Neural cell (in vitro differentiated cells): ENCODE measurements around the gene PADI4. TPM values are rescaled to one million over a fixed set of nuclear protein-coding genes. Genes with fewer than 3 reads are reported as not detected.

Experiments used
- H2AFZ ChIP-seq: fragments of 200-600, 300-800 bp; sonication (generic), shearing (Covaris generic); 2 replicates; pipeline ENCODE4 v1.6.0; 2014; ENCODE audit warnings: low read depth, mild to moderate bottlenecking, antibody characterized with exemption, low read length, moderate library complexity
- H3F3A ChIP-seq: fragments of 200-600 bp; shearing (Covaris generic); 2 replicates; pipeline ENCODE4 v1.6.1; 2016; ENCODE audit warnings: mild to moderate bottlenecking, moderate library complexity, mixed read lengths, antibody characterized with exemption, low read length; ENCODE audit not compliant: insufficient read depth, poor library complexity, severe bottlenecking
- H3K27ac ChIP-seq: fragments of 200-600, 300-800 bp; sonication (generic), shearing (Covaris generic); 2 replicates; pipeline ENCODE4 v1.5.1; 2014; ENCODE audit warnings: mild to moderate bottlenecking, low read length, moderate library complexity
- H3K27me3 ChIP-seq: fragments of 300-800, 200-600 bp; sonication (generic), shearing (Covaris generic); 2 replicates; pipeline ENCODE4 v1.6.0; 2014; ENCODE audit warnings: mild to moderate bottlenecking, low read depth, low read length, moderate library complexity; ENCODE audit not compliant: insufficient read depth
- H3K36me3 ChIP-seq: fragments of 300-800, 200-600 bp; sonication (generic), shearing (Covaris generic); 2 replicates; pipeline ENCODE4 v1.5.1; 2014; ENCODE audit warnings: mild to moderate bottlenecking, antibody characterized with exemption, low read length, moderate library complexity; ENCODE audit not compliant: insufficient read depth
- H3K4me2 ChIP-seq: fragments of 300-800, 200-600 bp; sonication (generic), shearing (Covaris generic); 2 replicates; pipeline ENCODE4 v1.6.0; 2014; ENCODE audit warnings: mild to moderate bottlenecking, low read length
- H3K4me3 ChIP-seq: fragments of 300-800, 200-600 bp; sonication (generic), shearing (Covaris generic); 2 replicates; pipeline ENCODE4 v1.5.1; 2014; ENCODE audit warnings: mild to moderate bottlenecking, low read length, moderate library complexity
- H3K79me2 ChIP-seq: fragments of 200-600 bp; shearing (Covaris generic); replicated peaks from 2 replicates; pipeline ENCODE4 v1.6.0; 2014; ENCODE audit warnings: mild to moderate bottlenecking, low read length, moderate library complexity; ENCODE audit not compliant: insufficient read depth
- H3K9ac ChIP-seq: fragments of 300-800, 200-600 bp; sonication (generic), shearing (Covaris generic); 2 replicates; pipeline ENCODE4 v1.6.1; 2016; ENCODE audit warnings: mild to moderate bottlenecking, low read length, mixed read lengths
- H3K9me2 ChIP-seq: fragments of 200-600 bp; shearing (Covaris generic); 2 replicates; pipeline ENCODE4 v1.6.1; 2016; ENCODE audit warnings: mild to moderate bottlenecking, low read length, mixed read lengths; ENCODE audit not compliant: insufficient read depth
- H3K9me3 ChIP-seq: fragments of 200-600, 300-800 bp; sonication (generic), shearing (Covaris generic); 2 replicates; pipeline ENCODE4 v1.6.1; 2016; ENCODE audit warnings: mild to moderate bottlenecking, mixed run types, low read length, moderate library complexity, mixed read lengths
- H4K20me1 ChIP-seq: fragments of 200-600 bp; shearing (Covaris generic); 2 replicates; pipeline ENCODE4 v1.6.1; 2016; ENCODE audit warnings: mild to moderate bottlenecking, mixed run types; ENCODE audit not compliant: insufficient read depth
- EP300 ChIP-seq: fragments of 450-650 bp; conservative IDR thresholded peaks from 2 replicates; pipeline ENCODE4 v1.6.1; 2014; ENCODE audit warnings: antibody characterized with exemption, mild to moderate bottlenecking, moderate library complexity; ENCODE audit not compliant: poor library complexity, severe bottlenecking
- EZH2 ChIP-seq: fragments of 200-600, 300-800 bp; shearing (Covaris generic), sonication (generic); IDR thresholded peaks from 2 replicates; pipeline ENCODE4 v1.6.1; 2014; ENCODE audit warnings: antibody characterized with exemption, low read length, borderline replicate concordance, mild to moderate bottlenecking; ENCODE audit not compliant: insufficient read depth, poor library complexity, severe bottlenecking
- MXI1 ChIP-seq: fragments of 450-650 bp; conservative IDR thresholded peaks from 2 replicates; pipeline ENCODE4 v1.6.1; 2014; ENCODE audit warnings: antibody characterized with exemption, mild to moderate bottlenecking; ENCODE audit not compliant: poor library complexity, severe bottlenecking
- POLR2AphosphoS5 ChIP-seq: IDR thresholded peaks from 2 replicates; pipeline ENCODE4 v1.6.1; 2012
- RAD21 ChIP-seq: fragments of 450-650 bp; conservative IDR thresholded peaks from 2 replicates; pipeline ENCODE4 v1.6.1; 2014; ENCODE audit warnings: antibody characterized with exemption, mild to moderate bottlenecking, moderate library complexity
- SMC3 ChIP-seq: fragments of 450-650 bp; conservative IDR thresholded peaks from 2 replicates; pipeline ENCODE4 v1.6.1; 2014; ENCODE audit warnings: antibody characterized with exemption, mild to moderate bottlenecking, moderate library complexity; ENCODE audit not compliant: poor library complexity
- TAF1 ChIP-seq: IDR thresholded peaks from 2 replicates; pipeline ENCODE4 v1.6.1; 2012; ENCODE audit warnings: low read depth
- polyA plus RNA-seq: library from polyadenylated mRNA; depleted of rRNA; stranded (reverse); fragments of >200 nt; gene quantifications from 2 replicates; pipeline ENCODE4 v1.2.3, GENCODE V29; 2014
- TF ChIP-seq, protein P1 (sequence below): IDR thresholded peaks from 2 replicates; pipeline ENCODE4 v1.6.1; 2012; ENCODE audit warnings: borderline replicate concordance
- TF ChIP-seq, protein P2 (sequence below): fragments of 450-650 bp; IDR thresholded peaks from 2 replicates; pipeline ENCODE4 v1.5.1; 2014; ENCODE audit warnings: antibody characterized with exemption, mild to moderate bottlenecking, moderate library complexity; ENCODE audit not compliant: poor library complexity, severe bottlenecking

Gene PADI4
- polyA plus RNA-seq, 1 donor from 2014 or later = not detected

DNA sequence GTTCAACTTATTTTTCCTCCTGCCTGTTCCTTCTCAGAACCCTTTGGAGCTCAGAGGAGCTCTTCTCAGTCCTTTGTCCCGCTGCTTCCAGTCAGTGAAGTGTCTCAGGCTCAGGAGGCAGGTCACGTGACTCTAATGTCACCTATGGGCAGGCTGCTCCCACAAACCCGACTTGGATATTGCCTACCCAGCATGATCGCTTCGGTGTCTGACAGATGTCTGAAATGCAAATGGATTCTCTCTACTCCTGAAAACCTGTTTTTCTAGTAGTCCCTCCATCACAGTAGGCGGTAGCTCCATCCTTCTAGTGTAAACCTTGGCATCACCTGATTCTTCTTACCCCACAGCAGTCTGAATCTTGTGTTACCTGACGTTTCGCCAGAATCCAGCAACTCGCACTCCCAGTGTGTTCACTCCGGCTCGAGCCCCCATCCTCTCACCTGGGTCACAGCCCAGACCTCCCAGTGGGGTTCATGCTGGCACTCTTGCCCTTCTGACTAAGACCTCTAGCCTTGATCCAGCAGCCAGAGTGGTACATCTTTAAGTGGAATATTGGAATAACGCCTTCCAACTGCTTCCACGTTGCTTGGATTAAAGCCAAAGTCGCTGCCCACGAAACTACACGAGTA, 69.4 kb downstream of the PADI4 start:
- H3K4me2 ChIP-seq = no peak overlapping the region
- no peak overlapping the region for H3K27ac ChIP-seq
- no peak overlapping the region for H3K9ac ChIP-seq
- H3K9me2 ChIP-seq = no peaks in the 10 kb centered on the region
- H2AFZ ChIP-seq = no peak overlapping the region
- TF ChIP-seq, protein P1, sequence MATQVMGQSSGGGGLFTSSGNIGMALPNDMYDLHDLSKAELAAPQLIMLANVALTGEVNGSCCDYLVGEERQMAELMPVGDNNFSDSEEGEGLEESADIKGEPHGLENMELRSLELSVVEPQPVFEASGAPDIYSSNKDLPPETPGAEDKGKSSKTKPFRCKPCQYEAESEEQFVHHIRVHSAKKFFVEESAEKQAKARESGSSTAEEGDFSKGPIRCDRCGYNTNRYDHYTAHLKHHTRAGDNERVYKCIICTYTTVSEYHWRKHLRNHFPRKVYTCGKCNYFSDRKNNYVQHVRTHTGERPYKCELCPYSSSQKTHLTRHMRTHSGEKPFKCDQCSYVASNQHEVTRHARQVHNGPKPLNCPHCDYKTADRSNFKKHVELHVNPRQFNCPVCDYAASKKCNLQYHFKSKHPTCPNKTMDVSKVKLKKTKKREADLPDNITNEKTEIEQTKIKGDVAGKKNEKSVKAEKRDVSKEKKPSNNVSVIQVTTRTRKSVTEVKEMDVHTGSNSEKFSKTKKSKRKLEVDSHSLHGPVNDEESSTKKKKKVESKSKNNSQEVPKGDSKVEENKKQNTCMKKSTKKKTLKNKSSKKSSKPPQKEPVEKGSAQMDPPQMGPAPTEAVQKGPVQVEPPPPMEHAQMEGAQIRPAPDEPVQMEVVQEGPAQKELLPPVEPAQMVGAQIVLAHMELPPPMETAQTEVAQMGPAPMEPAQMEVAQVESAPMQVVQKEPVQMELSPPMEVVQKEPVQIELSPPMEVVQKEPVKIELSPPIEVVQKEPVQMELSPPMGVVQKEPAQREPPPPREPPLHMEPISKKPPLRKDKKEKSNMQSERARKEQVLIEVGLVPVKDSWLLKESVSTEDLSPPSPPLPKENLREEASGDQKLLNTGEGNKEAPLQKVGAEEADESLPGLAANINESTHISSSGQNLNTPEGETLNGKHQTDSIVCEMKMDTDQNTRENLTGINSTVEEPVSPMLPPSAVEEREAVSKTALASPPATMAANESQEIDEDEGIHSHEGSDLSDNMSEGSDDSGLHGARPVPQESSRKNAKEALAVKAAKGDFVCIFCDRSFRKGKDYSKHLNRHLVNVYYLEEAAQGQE = no peak
- TF ChIP-seq, protein P2, sequence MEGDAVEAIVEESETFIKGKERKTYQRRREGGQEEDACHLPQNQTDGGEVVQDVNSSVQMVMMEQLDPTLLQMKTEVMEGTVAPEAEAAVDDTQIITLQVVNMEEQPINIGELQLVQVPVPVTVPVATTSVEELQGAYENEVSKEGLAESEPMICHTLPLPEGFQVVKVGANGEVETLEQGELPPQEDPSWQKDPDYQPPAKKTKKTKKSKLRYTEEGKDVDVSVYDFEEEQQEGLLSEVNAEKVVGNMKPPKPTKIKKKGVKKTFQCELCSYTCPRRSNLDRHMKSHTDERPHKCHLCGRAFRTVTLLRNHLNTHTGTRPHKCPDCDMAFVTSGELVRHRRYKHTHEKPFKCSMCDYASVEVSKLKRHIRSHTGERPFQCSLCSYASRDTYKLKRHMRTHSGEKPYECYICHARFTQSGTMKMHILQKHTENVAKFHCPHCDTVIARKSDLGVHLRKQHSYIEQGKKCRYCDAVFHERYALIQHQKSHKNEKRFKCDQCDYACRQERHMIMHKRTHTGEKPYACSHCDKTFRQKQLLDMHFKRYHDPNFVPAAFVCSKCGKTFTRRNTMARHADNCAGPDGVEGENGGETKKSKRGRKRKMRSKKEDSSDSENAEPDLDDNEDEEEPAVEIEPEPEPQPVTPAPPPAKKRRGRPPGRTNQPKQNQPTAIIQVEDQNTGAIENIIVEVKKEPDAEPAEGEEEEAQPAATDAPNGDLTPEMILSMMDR = no peak
- TF ChIP-seq EP300 (no peak), RAD21 (no peak), EZH2 (no peak), TAF1 (no peak), MXI1 (no peak), SMC3 (no peak), POLR2AphosphoS5 (no peak)
- no peaks in the 10 kb centered on the region for H3K79me2 ChIP-seq
- H3K9me3 ChIP-seq = no peaks in the 10 kb centered on the region
- H3K36me3 ChIP-seq = no peaks in the 10 kb centered on the region
- no peaks in the 10 kb centered on the region for H3K27me3 ChIP-seq
- no peak overlapping the region for H3K4me3 ChIP-seq
- H4K20me1 ChIP-seq = no peaks in the 10 kb centered on the region
- no peaks in the 10 kb centered on the region for H3F3A ChIP-seq

DNA sequence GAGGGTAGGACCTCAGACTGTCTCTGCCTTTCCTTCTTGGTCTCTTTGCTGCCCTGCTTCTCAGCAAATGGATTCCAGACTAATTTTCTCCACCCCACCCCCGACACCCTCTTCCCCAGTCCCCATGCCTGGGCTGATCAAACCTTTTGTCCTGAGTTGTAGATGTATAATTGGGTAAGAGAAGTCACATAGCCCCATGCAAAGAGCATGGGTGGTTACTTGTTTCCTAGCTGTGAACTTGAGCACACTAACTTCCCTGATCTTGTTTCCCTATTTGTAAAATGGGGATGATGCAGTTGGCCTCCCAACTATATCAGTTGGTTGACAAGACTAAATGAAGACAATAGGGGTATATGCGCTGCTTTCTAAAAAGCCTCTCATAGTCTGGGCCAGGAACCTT, 73.2 kb downstream of the PADI4 start:
- Histone ChIP-seq H3K36me3 (no peaks in the 10 kb centered on the region), H3K27me3 (no peaks in the 10 kb centered on the region), H3K9me3 (no peaks in the 10 kb centered on the region), H2AFZ (no peak overlapping the region), H3K4me3 (no peak overlapping the region), H3F3A (no peaks in the 10 kb centered on the region), H3K79me2 (no peaks in the 10 kb centered on the region), H4K20me1 (no peaks in the 10 kb centered on the region), H3K4me2 (no peak overlapping the region), H3K9ac (no peak overlapping the region), H3K27ac (no peak overlapping the region), H3K9me2 (no peaks in the 10 kb centered on the region)
- no peak for TF ChIP-seq POLR2AphosphoS5
- TF ChIP-seq MXI1 = no peak
- no peak for TF ChIP-seq RAD21
- no peak for TF ChIP-seq SMC3
- TF ChIP-seq, protein P2 = no peak
- TF ChIP-seq EP300 = no peak
- no peak for TF ChIP-seq EZH2
- no peak for TF ChIP-seq TAF1
- TF ChIP-seq, protein P1 = no peak
